HL-60 (cell line): ENCODE measurements around the gene KCNG4.

Experiments used
- DNase-seq, 2 experiments: peaks; one replicate each; pipeline ENCODE4 v3.0.0-alpha.2; 2010 to 2020; ENCODE audit warnings: low read depth in 1 of 2, low spot score in 1 of 2
- H3K27ac ChIP-seq: fragments of 250-450 bp; sonication (Bioruptor Pico); replicated peaks from 2 replicates; pipeline ENCODE4 v1.5.1; 2020; ENCODE audit warnings: mild to moderate bottlenecking, moderate library complexity
- H3K27me3 ChIP-seq: fragments of 250-450 bp; sonication (Bioruptor Pico); 2 replicates; pipeline ENCODE4 v1.5.1; 2021; ENCODE audit warnings: mild to moderate bottlenecking, moderate library complexity; ENCODE audit not compliant: insufficient read depth, poor library complexity, severe bottlenecking
- H3K4me3 ChIP-seq: replicated peaks from 2 replicates; pipeline ENCODE4 v1.5.1; 2011; ENCODE audit warnings: mild to moderate bottlenecking, control low read depth, low read length; ENCODE audit not compliant: insufficient read depth
- CTCF ChIP-seq: IDR thresholded peaks from one replicate; pipeline ENCODE4 v1.5.1; 2011; ENCODE audit warnings: low read length, control low read depth, inconsistent platforms; ENCODE audit not compliant: insufficient read depth
- GABPA ChIP-seq: IDR thresholded peaks from 2 replicates; pipeline ENCODE4 v1.6.1; 2012; ENCODE audit warnings: low read depth
- POLR2AphosphoS5 ChIP-seq: IDR thresholded peaks from 2 replicates; pipeline ENCODE4 v1.6.1; 2012; ENCODE audit warnings: low read depth
- REST ChIP-seq: IDR thresholded peaks from 2 replicates; pipeline ENCODE4 v1.6.1; 2012; ENCODE audit warnings: low read depth; ENCODE audit not compliant: insufficient replicate concordance
- SPI1 ChIP-seq: IDR thresholded peaks from 2 replicates; pipeline ENCODE4 v1.6.1; 2012; ENCODE audit warnings: low read depth, mild to moderate bottlenecking, borderline replicate concordance

Gene KCNG4

GRCh38 chr16:84232060-84232459, 7.8 kb downstream of the KCNG4 start:
- no peak overlapping the region for H3K27ac ChIP-seq
- TF ChIP-seq POLR2AphosphoS5 (no peak), SPI1 (no peak), GABPA (no peak), CTCF (no peak), REST (no peak)
- H3K4me3 ChIP-seq, result no peak overlapping the region
- DNase-seq, result no peak
- peaks cover 4% of the 10 kb centered on the region for H3K27me3 ChIP-seq

GRCh38 chr16:84229471-84229870, 10.3 kb downstream of the KCNG4 start:
- Histone ChIP-seq H3K4me3 (no peak overlapping the region), H3K27ac (no peak overlapping the region), H3K27me3 (peaks cover 7% of the 10 kb centered on the region)
- DNase-seq, result no peak
- no peak for TF ChIP-seq GABPA
- TF ChIP-seq POLR2AphosphoS5, result no peak
- no peak for TF ChIP-seq CTCF

- TF ChIP-seq REST (no peak), CTCF (no peak), GABPA (no peak), POLR2AphosphoS5 (no peak), SPI1 (no peak)
- peak in 1 of 2 experiments; percentile 29 for DNase-seq
- H3K4me3 ChIP-seq, result no peak overlapping the region
- peaks cover 7% of the 10 kb centered on the region for H3K27me3 ChIP-seq
- H3K27ac ChIP-seq, result no peak overlapping the region
These were observed 11.5 kb downstream of the KCNG4 start for GRCh38 chr16:84228256-84228838.

GRCh38 chr16:84227548-84227947, 12.3 kb downstream of the KCNG4 start:
- H3K27ac ChIP-seq, result no peak overlapping the region

More at GRCh38 chr16:84227548-84227947, 12.3 kb downstream of the KCNG4 start:
- DNase-seq, result no peak
- Histone ChIP-seq H3K27me3 (peaks cover 7% of the 10 kb centered on the region), H3K4me3 (no peak overlapping the region)
- TF ChIP-seq SPI1 (no peak), POLR2AphosphoS5 (no peak), GABPA (no peak), REST (no peak), CTCF (no peak)
